ENCODE results near the gene CENPL. TPM values are rescaled to one million over a fixed set of nuclear protein-coding genes. Genes with fewer than 3 reads are reported as not detected.
"Not testable (repeated sequence)": the region's sequence is repeated elsewhere in the genome, so short reads cannot be mapped to it uniquely, and the experiment has no call there.

Gene CENPL
- total and polyA plus RNA-seq, 2 of the 4 experiments (the other 2 are of a cell fraction): 6.3 to 21.1 TPM

GRCh38 chr1:173770330-173770729 is 54.4 kb downstream of the CENPL start:
- H3K4me1 ChIP-seq (ENCODE audit: control insufficient read depth, insufficient read depth, low read length); H3K9me1 ChIP-seq (ENCODE audit: insufficient read depth, low read length); H4K8ac ChIP-seq (ENCODE audit: low read depth in 2 of 2, low read length in 2 of 2); H2BK20ac ChIP-seq (ENCODE audit: low read depth, low read length); H3K4me3 ChIP-seq (ENCODE audit: insufficient read depth, low read depth, low read length); H3K23ac ChIP-seq (ENCODE audit: low read depth, low read length); H3K4ac ChIP-seq (ENCODE audit: low read depth, low read length); dilution Hi-C loops (cut with HindIII; ENCODE audit: low sequenced_read_pairs, unreplicated experiment); H3K4me2 ChIP-seq (ENCODE audit: low read depth, low read length); H3K56ac ChIP-seq (ENCODE audit: extremely low read depth, insufficient read depth, low read length); H3K79me1 ChIP-seq (ENCODE audit: low read depth in 1 of 2, low read length in 2 of 2); H3K27me3 ChIP-seq (ENCODE audit: control insufficient read depth, insufficient read depth, low read length); H3K18ac ChIP-seq (ENCODE audit: low read depth, low read length); H2BK5ac ChIP-seq (ENCODE audit: low read depth, low read length, poor library complexity, severe bottlenecking); POLR2A ChIA-PET (ENCODE audit: unreplicated experiment); BruUV-seq (replicated peaks); DNase-seq; H3K14ac ChIP-seq (replicated peaks; ENCODE audit: low read depth, low read length); H2AK5ac ChIP-seq (ENCODE audit: low read depth, low read length); H4K5ac ChIP-seq (ENCODE audit: low read depth, low read length); in situ Hi-C loops (cut with MboI; ENCODE audit: low sequenced_read_pairs); H4K20me1 ChIP-seq (ENCODE audit: insufficient read depth, low read length); H4K91ac ChIP-seq (ENCODE audit: insufficient read depth, low read depth, low read length); H3K9me3 ChIP-seq (ENCODE audit: control insufficient read depth, insufficient read depth, low read length); H2AFZ ChIP-seq (replicated peaks; ENCODE audit: low read length, poor library complexity); H3K9ac ChIP-seq (ENCODE audit: low read depth, low read length); H3K27ac ChIP-seq (ENCODE audit: insufficient read depth, low read length); H2BK15ac ChIP-seq (ENCODE audit: low read depth, low read length); ATAC-seq (ENCODE audit: low read depth); H2BK120ac ChIP-seq (ENCODE audit: low read depth, low read length); H2AK9ac ChIP-seq (replicated peaks; ENCODE audit: low read depth, low read length, poor library complexity): not testable (repeated sequence)
- intact Hi-C loops (cut with micrococcal nuclease): loop anchor here (5.0 kb wide), 1 partner anchor 338 kb away; no protein-coding TSS in a partner anchor
- CTCF ChIA-PET: interaction anchor here (0.7 kb wide), 1 partner anchor 362 kb away, joined by 9 read pairs; no protein-coding TSS in a partner anchor
- WGBS, 2 experiments (ENCODE audit: extremely low coverage in 2 of 2, insufficient read length in 1 of 2): no CpG with 5 or more reads among the region's 9 CpGs
- peaks cover 14% of the 10 kb centered on the region for H3K36me3 ChIP-seq (ENCODE audit: control insufficient read depth, insufficient read depth, low read length)
